ENCODE measurements around the gene DNAH17.

Gene DNAH17

DNA sequence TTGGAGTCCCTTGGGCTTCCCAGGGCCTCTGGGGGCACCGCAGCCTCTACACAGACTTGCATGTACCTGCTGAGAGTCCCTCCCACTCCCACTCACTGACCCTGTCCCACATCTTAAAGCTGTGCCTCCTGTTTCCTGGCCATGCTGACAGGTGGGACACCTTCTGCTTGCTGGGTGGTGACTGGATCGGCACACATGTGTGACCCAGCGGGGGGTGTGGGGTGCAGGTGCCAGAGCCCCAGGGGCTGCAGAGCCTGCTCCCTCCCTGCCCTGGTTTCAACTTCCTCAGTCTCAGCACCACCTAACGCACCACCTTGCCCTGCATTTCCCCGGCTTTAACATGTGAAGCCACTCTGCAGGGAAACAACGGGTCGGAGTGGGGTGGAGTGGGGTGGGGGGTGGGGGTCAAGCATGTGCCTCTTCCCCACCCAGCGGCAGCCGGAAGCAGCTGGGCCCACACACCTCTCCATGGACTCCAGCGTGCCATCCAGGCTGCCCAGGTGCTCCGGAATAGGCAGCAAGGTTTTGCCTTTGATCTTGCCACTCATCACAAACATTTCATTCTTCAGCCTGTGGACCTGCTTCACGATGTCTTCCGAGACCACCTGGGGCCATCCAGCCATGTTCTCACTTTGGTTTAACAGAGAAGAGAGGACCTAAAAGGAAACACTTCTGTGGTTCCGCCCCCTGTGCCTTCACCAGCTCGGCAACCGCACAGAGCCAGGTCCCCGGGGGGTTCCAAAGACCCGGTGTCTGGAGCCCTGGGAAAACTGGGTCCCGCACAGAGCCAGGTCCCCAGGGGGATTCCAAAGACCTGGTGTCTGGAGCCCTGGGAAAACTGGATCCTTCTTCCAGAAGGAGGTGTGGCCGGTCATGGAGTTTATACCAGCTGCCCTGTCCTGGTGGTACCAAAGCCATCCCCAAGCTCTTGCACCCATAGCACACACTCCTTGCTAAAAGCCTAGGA, 4.7 kb downstream of the DNAH17 start:
- Histone ChIP-seq H3K36me3 (ENCODE audit: control insufficient read depth, insufficient read depth, low read length) (no peaks in the 10 kb centered on the region), H2AFZ (no peak overlapping the region), H3K9ac (no peak overlapping the region), H3K79me2 (no peaks in the 10 kb centered on the region), H3K9me3 (ENCODE audit: control insufficient read depth, low read length) (no peaks in the 10 kb centered on the region), H3K4me1 (no peaks in the 10 kb centered on the region), H3K27ac (no peak overlapping the region), H3K4me3 (ENCODE audit: low read depth, low read length) (no peak overlapping the region), H3K4me2 (ENCODE audit: low read length) (no peak overlapping the region), H3K27me3 (ENCODE audit: control insufficient read depth, insufficient read depth, low read length) (no peaks in the 10 kb centered on the region)
- TF ChIP-seq, protein P1, sequence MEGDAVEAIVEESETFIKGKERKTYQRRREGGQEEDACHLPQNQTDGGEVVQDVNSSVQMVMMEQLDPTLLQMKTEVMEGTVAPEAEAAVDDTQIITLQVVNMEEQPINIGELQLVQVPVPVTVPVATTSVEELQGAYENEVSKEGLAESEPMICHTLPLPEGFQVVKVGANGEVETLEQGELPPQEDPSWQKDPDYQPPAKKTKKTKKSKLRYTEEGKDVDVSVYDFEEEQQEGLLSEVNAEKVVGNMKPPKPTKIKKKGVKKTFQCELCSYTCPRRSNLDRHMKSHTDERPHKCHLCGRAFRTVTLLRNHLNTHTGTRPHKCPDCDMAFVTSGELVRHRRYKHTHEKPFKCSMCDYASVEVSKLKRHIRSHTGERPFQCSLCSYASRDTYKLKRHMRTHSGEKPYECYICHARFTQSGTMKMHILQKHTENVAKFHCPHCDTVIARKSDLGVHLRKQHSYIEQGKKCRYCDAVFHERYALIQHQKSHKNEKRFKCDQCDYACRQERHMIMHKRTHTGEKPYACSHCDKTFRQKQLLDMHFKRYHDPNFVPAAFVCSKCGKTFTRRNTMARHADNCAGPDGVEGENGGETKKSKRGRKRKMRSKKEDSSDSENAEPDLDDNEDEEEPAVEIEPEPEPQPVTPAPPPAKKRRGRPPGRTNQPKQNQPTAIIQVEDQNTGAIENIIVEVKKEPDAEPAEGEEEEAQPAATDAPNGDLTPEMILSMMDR (IDR thresholded peaks at IDR 0.05), result no peak

DNA sequence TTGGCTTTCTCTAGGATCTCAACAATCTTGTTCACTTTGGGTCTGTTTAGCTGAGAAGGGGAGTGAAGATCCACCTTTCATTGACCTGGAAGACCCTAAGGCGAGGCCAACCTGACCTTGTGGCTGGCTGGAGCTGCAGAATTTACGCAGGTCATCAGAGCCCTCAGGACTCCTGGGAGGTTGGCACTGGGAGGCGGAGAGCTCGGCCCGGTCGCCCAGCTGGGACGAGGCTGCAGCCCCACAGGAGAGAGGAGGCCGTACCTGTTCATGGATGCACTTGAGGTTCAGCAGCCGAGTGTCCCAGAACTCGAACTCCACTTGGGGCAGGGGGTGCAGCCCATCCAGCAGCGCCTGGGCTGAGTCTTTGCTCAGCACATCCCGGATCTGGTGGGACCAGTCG, 5.9 kb downstream of the DNAH17 start:
- H3K27me3 ChIP-seq (ENCODE audit: control insufficient read depth, insufficient read depth, low read length), result no peaks in the 10 kb centered on the region
- H3K9ac ChIP-seq, result no peak overlapping the region
- H3K36me3 ChIP-seq (ENCODE audit: control insufficient read depth, insufficient read depth, low read length), result no peaks in the 10 kb centered on the region
- H3K79me2 ChIP-seq, result no peaks in the 10 kb centered on the region
- TF ChIP-seq, protein P1 (IDR thresholded peaks at IDR 0.05), result no peak
- no peak overlapping the region for H3K4me2 ChIP-seq (ENCODE audit: low read length)
- no peaks in the 10 kb centered on the region for H3K9me3 ChIP-seq (ENCODE audit: control insufficient read depth, low read length)
- H2AFZ ChIP-seq, result no peak overlapping the region
- no peak overlapping the region for H3K27ac ChIP-seq
- H3K4me3 ChIP-seq (ENCODE audit: low read depth, low read length), result no peak overlapping the region
- H3K4me1 ChIP-seq, result no peaks in the 10 kb centered on the region

DNA sequence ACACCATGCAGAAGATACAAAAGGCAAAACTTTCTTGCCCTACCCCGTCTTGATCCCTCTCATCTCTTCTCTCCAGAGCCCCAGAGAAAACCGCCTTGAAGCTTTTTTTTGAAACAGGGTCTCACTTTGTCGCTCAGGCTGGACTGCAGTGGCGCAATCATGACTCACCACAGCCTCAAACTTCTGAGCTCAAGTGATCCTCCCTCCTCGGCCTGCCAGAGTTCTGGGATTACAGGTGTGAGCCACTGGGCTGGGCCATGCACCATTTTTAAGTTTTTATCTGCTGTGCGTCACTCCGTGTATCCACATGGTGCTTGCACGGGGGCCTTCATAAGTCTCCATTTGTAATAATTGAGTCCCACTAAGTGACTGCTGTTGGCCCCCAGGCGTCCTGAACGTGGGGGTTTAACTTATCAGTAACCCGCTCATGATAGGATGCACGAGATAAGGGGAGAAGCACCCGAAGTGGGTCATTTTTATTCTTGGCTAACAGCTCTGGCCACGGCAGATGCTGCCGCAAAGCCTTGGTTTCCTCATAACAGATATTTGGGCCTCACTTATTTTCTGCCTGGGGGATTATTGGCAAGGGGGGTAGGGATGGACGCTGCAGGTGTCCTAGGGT, 8.6 kb downstream of the DNAH17 start:
- no peak overlapping the region for H3K4me2 ChIP-seq (ENCODE audit: low read length)
- H3K9ac ChIP-seq, result no peak overlapping the region
- H3K79me2 ChIP-seq, result no peaks in the 10 kb centered on the region
- H3K4me3 ChIP-seq (ENCODE audit: low read depth, low read length), result no peak overlapping the region
- H3K36me3 ChIP-seq (ENCODE audit: control insufficient read depth, insufficient read depth, low read length), result no peaks in the 10 kb centered on the region
- H3K9me3 ChIP-seq (ENCODE audit: control insufficient read depth, low read length), result no peaks in the 10 kb centered on the region
- H3K4me1 ChIP-seq, result no peaks in the 10 kb centered on the region
- H3K27me3 ChIP-seq (ENCODE audit: control insufficient read depth, insufficient read depth, low read length), result no peaks in the 10 kb centered on the region
- H3K27ac ChIP-seq, result no peak overlapping the region
- TF ChIP-seq, protein P1 (IDR thresholded peaks at IDR 0.05), result no peak
- no peak overlapping the region for H2AFZ ChIP-seq

DNA sequence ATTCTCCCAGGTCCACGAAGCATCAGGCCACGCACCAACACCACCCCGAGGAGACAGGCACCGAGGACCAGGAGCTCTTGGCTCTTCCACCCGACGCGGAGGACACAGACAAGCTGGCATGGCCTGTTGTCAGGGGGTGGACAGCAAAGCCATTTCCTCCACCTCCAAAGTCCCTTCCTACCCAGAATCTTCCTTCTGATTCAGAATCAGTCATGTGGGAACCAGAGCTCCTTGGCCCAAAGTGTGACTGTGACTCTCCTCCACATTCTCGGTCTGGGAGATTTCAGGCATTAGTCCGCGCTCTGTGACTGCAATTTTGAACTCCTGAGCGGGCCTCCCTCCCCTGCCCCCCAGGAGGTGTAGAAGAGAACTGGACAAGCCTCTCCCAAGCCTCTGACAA, 9.2 kb downstream of the DNAH17 start:
- TF ChIP-seq, protein P1 (IDR thresholded peaks at IDR 0.05), result no peak
- Histone ChIP-seq H3K4me1 (no peaks in the 10 kb centered on the region), H3K9me3 (ENCODE audit: control insufficient read depth, low read length) (no peaks in the 10 kb centered on the region), H2AFZ (no peak overlapping the region), H3K9ac (no peak overlapping the region), H3K27ac (no peak overlapping the region), H3K36me3 (ENCODE audit: control insufficient read depth, insufficient read depth, low read length) (no peaks in the 10 kb centered on the region), H3K27me3 (ENCODE audit: control insufficient read depth, insufficient read depth, low read length) (no peaks in the 10 kb centered on the region), H3K4me2 (ENCODE audit: low read length) (no peak overlapping the region), H3K79me2 (no peaks in the 10 kb centered on the region), H3K4me3 (ENCODE audit: low read depth, low read length) (no peak overlapping the region)
